Type B pancreatic cell (in vitro differentiated cells): ENCODE measurements around the gene SCGB1C2. TPM values are rescaled to one million over a fixed set of nuclear protein-coding genes. Genes with fewer than 3 reads are reported as not detected.

Source experiments
- DNase-seq: peaks from one replicate; pipeline ENCODE4 v3.0.0; 2021; ENCODE audit warnings: mixed read lengths; ENCODE audit not compliant: unreplicated experiment; ENCODE audit errors: extremely low spot score
- H3K27ac Mint-ChIP-seq: 2 replicates; pipeline ENCODE4 v1.8.0; 2021; ENCODE audit warnings: mild to moderate bottlenecking, mixed read lengths
- H3K27me3 Mint-ChIP-seq: 2 replicates; pipeline ENCODE4 v1.8.0; 2021; ENCODE audit warnings: mixed read lengths
- H3K36me3 Mint-ChIP-seq: 2 replicates; pipeline ENCODE4 v1.8.0; 2021; ENCODE audit warnings: mixed read lengths
- H3K4me1 Mint-ChIP-seq: one replicate; pipeline ENCODE4 v1.8.0; 2021; ENCODE audit warnings: mixed read lengths; ENCODE audit not compliant: unreplicated experiment
- H3K4me3 Mint-ChIP-seq: 2 replicates; pipeline ENCODE4 v1.8.0; 2021; ENCODE audit warnings: mild to moderate bottlenecking, mixed read lengths
- H3K9me3 Mint-ChIP-seq: 2 replicates; pipeline ENCODE4 v1.8.0; 2021; ENCODE audit warnings: mixed read lengths
- CTCF ChIP-seq: fragments of 200-600 bp; sonication (generic); conservative IDR thresholded peaks from 2 replicates; pipeline ENCODE4 v1.5.0; 2021; ENCODE audit warnings: antibody characterized with exemption, mild to moderate bottlenecking
- total RNA-seq: library from RNA; stranded (reverse); gene quantifications from 2 replicates; pipeline ENCODE4 v1.2.1, GENCODE V29; 2021; ENCODE audit warnings: low replicate concordance

SCGB1C2 gene
- total RNA-seq, 1 donor from 2014 or later, result not detected

- no peak for TF ChIP-seq CTCF
- peaks cover 6% of the 10 kb centered on the region for H3K27me3 Mint-ChIP-seq
- no peaks in the 10 kb centered on the region for H3K9me3 Mint-ChIP-seq
- no peaks in the 10 kb centered on the region for H3K4me1 Mint-ChIP-seq
- H3K4me3 Mint-ChIP-seq, result no peak overlapping the region
- no peak overlapping the region for H3K27ac Mint-ChIP-seq
- no peak for DNase-seq
- no peaks in the 10 kb centered on the region for H3K36me3 Mint-ChIP-seq
These were observed 9.2 kb downstream of the SCGB1C2 start for GRCh38 chr17:146546-146945.

GRCh38 chr17:146983-147761 lies 9.8 kb downstream of the SCGB1C2 start:
- TF ChIP-seq CTCF, result no peak
- peaks cover 6% of the 10 kb centered on the region for H3K27me3 Mint-ChIP-seq
- DNase-seq, result peak; percentile 67
- no peaks in the 10 kb centered on the region for H3K9me3 Mint-ChIP-seq
- H3K4me1 Mint-ChIP-seq, result no peaks in the 10 kb centered on the region
- H3K4me3 Mint-ChIP-seq, result no peak overlapping the region
- no peaks in the 10 kb centered on the region for H3K36me3 Mint-ChIP-seq
- no peak overlapping the region for H3K27ac Mint-ChIP-seq

GRCh38 chr17:147796-148740 lies 10.7 kb downstream of the SCGB1C2 start:
- TF ChIP-seq CTCF, result no peak
- H3K27me3 Mint-ChIP-seq, result peaks cover 6% of the 10 kb centered on the region
- peak; percentile 62 for DNase-seq
- H3K36me3 Mint-ChIP-seq, result no peaks in the 10 kb centered on the region
- H3K4me3 Mint-ChIP-seq, result no peak overlapping the region
- no peaks in the 10 kb centered on the region for H3K4me1 Mint-ChIP-seq
- H3K9me3 Mint-ChIP-seq, result no peaks in the 10 kb centered on the region
- H3K27ac Mint-ChIP-seq, result no peak overlapping the region

- Mint-ChIP-seq H3K27me3 (no peaks in the 10 kb centered on the region), H3K36me3 (no peaks in the 10 kb centered on the region), H3K4me1 (no peaks in the 10 kb centered on the region), H3K4me3 (no peak overlapping the region), H3K9me3 (no peaks in the 10 kb centered on the region), H3K27ac (no peak overlapping the region)
- TF ChIP-seq CTCF, result no peak
- DNase-seq, result no peak
These were observed 11.4 kb downstream of the SCGB1C2 start for GRCh38 chr17:148757-149156.

- H3K4me1 Mint-ChIP-seq, result no peaks in the 10 kb centered on the region
- no peak overlapping the region for H3K27ac Mint-ChIP-seq
- H3K9me3 Mint-ChIP-seq, result no peaks in the 10 kb centered on the region
- TF ChIP-seq CTCF, result no peak
- H3K4me3 Mint-ChIP-seq, result no peak overlapping the region
- H3K27me3 Mint-ChIP-seq, result no peaks in the 10 kb centered on the region
- peak; percentile 43 for DNase-seq
- H3K36me3 Mint-ChIP-seq, result no peaks in the 10 kb centered on the region
These were observed 11.9 kb downstream of the SCGB1C2 start for GRCh38 chr17:149231-149630.
